Stimulated activated CD8-positive, alpha-beta memory T cell treated with anti-CD3 and anti-CD28 coated beads, Interleukin-15, amount 100 ng/mL, for 1 hour (primary cell): Measurements from ENCODE around the gene STK32C.
"Not testable (repeated sequence)": the region's sequence is repeated elsewhere in the genome, so short reads cannot be mapped to it uniquely, and the experiment has no call there.

Source experiments
- DNase-seq: peaks from one replicate; pipeline ENCODE4 v3.0.0-alpha.2; 2020; ENCODE audit warnings: low read depth

STK32C gene

DNA sequence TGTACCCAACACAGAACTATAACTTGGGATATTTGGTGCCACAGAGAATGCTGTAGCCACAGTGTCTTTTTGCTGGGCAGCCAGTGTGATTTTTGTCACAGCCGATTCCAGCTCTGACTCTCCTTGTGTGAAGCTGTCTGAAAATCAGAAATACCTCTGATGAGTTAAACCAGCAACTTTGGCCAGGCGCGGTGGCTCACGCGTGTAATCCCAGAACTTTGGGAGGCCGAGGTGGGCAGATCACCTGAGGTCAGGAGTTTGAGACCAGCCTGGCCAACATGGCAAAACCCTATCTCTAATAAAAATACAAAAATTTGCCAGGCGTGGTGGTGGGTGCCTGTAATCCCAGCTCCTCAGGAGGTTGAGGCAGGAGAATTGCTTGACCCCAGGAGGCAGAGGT lies 30.1 kb upstream of the STK32C start:
- DNase-seq: not testable (repeated sequence)

DNA sequence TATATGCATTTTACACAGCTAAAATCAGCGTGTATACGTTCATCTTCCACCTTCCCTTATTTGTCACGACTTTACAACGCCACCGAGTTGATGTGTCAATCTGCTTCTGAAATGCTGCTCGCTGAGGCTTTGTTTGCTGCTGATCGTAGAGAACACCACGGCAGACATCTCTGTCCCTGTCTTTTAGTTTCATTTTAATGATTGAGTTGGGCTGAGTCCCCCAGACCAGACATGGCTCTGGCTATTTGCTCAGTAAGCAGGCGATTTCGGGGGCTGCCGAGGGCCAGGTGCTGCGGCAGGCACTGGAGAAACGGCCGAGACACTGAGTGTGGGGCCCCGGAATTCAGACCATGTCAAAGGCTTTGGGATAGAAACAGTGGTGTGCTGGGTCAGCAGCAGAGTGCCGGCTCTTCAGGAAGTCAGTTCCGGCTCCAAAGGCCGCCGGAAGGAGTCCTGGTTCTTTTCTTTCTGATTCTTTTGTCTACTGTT lies 29.2 kb upstream of the STK32C start:
- DNase-seq: no peak

DNA sequence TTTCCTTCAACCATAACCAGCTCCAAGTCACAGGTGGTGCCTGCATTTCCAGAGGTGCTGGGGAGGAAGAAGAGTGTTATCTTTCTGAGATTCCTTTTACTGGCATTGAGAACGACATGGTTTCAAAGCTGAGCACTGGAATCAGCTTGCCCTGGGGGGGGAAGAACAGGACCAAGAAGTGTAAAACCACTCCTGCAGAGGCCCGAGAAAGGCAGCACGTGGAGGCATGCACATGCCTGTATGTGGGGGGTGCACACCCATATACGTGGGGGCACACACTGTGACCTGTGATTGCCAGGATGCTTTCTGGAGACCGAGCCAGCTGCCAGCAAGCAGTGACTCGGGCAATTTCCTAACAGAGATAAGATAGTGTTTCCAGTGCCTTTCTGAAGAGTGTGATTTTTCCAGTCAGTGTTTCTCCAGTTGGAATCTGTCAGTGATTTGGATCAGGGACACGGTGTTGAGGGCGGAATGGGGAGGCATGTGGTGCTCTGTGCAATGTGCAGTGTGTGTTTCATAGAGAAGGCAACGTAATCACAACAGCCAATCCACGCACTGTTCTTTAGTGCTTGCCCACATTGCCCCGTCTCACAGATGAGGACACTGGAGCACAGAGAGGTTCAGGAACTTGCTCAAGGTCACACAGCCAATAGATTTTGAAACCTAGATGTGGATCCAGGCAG lies 28.5 kb upstream of the STK32C start:
- DNase-seq: no peak

DNA sequence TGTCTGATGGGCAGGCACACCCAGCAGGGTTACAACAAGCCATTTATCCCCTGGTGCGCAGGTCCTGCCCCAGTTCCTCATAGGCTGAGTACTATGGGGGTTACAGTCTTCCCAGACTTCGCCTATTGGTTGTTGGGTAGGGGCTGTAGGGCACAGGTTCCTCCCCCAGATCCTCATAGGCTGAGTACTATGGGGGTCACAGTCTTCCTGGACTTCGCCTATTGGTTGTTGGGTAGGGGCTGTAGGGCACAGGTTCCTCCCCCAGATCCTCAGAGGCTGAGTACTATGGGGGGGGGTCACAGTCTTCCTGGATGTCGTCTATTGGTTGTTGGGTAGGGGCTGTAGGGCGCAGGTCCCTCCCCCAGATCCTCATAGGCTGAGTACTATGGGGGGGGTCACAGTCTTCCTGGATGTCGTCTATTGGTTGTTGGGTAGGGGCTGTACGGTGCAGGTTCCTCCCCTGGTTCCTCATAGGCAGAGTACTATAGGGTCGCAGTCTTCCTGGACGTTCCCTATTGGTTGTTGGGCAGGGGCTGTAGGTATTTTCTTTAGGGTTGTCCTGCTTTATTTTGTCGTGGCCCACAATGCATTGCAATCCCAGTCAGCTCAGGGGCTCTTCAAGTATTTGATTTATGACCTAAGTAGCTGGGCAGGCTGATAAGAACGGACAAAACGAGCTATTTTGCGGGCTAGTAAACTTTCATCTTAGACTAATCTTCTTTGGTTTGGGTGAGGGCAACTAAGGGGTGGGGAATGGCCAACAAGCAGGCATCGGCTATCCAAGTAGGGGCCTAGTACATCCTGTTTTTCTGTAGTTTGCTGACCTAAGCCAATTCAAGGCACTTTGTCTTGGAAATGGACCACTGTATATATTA lies 27.7 kb upstream of the STK32C start:
- no peak for DNase-seq

DNA sequence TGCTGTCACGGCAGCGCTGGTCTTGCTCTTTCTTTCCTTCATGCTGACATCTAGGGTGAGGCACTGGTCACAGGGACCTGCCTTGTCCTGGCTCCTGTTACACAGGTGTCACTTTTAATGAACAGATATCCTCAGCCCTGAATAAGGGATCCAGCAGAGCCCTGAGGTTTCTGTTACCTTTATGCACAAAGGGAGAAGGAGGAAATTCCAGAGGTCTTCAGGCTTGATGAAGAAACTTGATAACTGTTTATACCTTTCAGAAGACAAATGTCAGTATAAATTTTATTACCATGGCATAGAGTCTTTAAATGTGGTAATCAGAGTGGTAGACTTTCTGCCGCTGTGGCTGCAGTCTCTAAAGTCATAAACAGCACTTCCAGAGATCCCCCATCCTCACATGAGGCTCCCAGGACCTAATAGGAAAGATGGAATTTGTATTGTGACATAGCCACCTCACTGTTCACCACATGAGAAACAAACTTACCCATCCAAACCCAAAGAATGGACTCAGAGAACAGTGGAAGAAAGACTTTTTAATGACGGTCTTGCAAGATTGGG lies 27.0 kb upstream of the STK32C start:
- no peak for DNase-seq

DNA sequence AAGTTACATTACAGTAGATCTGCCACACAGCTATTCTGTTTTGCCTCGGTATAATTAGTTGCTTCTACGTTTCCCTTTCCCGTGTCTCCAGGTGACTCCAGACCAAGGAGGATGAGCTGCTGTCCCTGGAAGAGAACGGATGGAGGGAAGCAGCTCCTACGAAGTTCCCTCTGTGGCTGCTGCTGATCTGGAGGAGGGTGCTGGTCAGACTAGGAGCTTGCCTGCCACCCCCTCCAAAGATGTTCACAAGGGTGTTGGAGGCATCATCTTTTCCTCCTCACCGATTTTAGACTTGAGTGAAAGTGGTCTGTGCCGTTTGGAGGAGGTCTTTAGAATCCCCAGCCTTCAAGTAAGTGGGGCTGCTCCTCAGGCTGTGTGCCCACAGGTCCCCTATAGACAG lies 25.6 kb upstream of the STK32C start:
- DNase-seq: no peak

DNA sequence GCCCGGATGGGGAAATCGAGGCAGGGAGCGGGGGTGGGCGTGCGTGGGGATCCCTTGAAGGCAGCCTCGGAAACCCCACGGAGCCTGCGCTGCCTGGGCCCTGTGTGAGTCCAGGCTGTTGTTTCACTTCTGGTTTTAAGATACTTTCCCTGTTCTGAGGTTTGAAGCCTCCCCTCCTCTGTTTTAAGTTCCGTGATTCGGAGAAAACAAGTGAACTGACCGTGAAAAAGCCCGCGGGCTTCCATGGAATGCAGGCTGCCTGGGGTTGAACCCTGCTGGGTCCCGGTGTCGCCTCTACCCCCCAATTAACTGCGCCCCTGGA lies 24.6 kb upstream of the STK32C start:
- DNase-seq: no peak

DNA sequence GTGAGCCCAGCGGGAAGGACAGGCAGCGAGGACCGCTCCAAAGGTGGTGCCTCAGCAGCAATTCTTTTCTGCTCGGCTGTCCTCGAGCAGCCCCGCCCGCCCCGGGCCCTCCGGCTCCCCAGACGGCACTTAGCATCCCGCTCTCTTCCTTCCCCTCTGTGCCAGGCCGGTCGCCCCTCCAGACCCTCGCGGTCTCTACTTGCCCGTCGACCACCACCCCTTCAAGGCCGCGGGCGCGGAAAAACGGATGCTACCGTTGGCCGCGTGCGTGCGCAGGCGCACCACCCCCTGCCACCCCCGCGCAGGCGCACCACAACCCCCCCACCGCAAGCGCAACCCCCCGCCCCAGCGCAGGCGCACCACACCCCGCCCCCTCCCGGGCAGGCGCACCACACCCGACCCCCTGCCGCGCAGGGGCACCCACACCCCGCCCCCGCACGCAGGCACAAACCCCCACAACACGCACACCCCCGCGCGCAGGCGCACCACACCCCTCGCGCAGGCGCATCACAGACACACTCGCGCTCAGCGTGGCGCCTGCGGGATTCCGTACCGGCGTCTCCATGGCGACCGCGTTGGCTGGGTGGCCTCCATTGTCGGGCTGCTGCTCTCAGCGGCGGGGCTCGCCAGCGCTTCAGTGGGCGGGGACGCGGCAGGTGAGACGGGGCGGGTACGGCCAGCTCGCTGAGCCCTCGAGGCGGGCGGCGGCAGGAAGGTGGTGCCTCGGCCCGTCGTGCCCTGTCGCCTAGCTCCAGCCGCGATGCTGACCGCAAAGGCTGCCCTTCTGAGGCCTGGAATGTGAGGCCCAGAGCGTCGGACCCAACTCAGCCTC lies 24.1 kb upstream of the STK32C start, which contains the start of gene LRRC27:
Gene LRRC27 (plus strand): TSS at position 593 of the 832 bp plus-strand sequence. CDS start 1,332 bp downstream, outside the sequence.
- DNase-seq: peak; percentile 99

DNA sequence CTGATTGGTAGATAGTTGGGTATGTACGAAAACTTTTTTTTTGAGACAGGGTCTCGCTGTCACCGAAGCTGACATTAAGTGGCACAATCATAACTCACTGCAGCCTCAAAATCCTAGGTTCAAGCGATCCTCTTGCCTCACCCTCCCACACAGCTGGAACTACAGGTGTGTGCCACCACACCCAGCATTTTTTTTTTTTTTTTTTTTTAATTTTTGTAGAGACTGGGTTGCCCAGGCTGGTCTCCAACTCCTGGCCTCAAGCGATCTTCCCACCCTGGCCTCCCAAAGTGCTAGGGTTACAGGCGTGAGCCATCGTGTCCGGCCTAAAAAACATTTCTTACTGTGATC lies 22.7 kb upstream of the STK32C start:
- DNase-seq: no peak

DNA sequence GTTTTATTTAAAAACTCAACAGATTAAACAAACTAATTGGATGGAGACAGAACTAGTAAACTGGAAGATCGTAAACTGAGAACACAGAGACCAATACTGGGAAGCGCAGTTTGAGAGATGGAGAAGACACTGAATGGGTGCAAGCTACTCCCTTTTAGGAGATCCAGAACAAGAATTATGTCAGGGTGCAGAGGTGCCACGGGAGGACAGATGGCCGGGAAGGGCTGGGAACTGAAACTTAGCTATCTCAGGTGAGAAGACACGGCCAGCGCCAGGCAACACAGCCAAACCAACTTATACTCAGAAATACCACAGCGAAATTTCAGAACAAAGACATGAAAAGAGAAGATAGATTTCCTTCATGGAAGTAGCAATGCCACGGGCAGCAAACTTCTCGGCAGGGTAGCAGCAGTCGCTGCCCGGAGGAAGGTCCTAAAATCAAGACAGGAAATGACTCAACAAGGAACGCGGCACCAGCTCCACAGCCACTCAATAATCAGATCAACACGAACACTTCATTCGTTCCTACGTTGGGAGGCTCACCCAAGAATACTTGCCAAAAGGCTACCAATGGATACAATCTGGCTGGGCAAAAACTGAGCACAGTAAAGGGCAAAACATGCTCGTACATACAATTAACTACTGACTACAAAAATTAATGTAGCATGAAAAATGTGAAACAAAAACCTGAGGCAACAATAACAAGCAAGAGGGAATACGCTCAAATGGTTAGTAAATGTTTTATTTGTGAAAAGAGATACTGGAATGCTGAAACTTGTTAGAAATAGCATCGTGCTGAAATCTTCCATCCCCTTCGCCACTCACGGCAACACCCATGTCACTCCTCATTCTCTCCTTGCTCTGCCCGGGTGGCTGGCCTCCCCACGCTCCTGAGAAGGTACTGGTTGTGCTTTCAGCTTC lies 22.1 kb upstream of the STK32C start:
- DNase-seq: no peak

DNA sequence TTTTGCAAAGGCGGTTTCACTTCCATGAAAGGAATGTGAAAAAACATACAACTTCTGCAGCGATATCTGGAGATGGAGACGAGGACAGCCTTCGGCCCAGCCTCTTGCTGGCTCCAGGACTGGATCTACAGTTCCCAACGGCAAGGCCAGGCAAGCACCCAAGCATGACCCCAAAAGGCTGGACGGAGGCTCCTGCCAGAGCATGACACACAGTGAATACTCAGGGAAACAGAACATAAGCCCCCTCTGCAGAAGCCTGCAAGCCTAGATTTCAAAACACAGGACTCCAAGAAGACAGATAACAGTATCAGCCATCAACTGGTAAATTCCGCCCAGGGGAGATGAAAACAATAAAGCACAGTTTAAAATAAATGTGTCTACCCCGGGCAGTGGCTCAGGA lies 21.0 kb upstream of the STK32C start:
- no peak for DNase-seq

DNA sequence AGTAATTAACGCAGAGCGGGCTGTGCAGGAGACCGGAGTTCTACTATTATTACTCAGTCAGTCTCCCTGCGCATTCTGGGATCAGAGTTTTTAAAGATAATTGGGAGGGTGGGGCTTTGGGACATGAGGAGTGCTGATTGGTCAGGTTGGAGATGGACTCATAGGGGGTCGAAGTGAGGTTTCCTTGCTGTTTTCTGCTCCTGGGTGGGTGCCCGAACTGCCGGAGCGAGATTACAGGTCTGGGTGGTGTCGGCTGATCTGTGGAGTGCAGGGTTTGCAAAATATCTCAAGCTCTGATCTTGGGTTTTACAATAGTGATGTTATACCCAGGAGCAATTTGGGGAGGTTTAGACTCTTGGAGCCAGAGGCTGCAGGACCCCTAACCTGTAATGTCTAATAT lies 20.4 kb upstream of the STK32C start:
- no peak for DNase-seq

DNA sequence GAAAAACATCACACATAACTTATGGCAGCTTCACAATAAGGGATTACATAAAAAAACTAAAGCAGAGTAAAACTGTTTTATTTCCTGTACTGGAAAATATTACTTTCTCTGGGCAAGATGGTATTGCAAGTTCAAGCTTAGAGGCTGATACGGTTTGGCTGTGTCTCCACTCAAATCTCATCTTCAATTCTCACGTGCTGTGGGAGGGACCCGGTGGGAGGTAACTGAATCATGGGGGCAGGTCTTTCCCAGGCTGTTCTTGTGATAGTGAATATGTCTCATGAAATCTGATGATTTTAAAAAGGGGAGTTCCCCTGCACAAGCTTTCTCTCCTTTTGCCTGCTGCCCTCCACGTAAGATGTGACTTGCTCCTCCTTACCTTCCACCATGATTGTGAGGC lies 19.2 kb upstream of the STK32C start:
- no peak for DNase-seq

DNA sequence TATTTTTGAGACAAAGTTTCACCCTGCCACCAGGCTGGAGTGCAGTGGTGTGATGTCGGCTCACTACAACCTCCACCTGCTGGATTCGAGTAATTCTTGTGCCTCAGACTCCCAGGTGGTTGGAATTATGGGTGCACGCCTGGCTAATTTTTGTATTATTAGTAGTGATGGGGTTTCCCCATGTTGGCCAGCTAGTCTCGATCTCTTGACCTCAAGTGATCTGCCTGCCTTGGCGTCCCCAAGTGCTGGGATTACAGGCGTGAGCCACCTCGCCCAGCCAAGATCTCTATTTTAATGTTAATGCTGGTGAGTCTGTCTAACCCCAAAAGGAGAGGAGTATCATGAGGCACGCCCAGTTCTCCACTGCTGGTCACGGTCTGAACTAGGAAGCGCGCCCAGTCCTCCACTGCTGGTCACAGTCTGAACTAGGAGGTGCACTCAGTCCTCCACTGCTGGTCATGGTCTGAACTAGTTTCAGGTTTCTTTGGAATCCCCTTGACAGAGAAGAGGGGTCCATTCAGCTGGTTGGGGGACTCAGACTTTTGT lies 18.7 kb upstream of the STK32C start:
- no peak for DNase-seq

DNA sequence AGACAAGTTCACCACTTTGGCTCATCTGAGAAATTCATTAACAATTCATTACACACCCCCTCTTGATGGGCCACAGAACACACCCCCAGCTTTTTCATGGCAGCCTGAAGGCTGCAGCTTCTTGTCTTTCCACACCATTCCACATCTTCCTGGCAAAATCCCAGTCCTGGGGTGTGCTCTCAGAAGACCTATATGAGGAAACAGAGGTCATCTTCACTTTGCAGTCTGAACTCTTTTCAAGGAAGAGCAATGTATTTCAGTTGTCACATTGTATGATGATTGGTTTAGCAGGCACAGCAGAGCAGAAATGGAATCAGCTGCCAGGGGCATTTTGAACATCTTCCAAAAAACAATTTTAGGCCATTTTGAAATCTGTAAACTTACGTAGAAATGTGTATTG lies 16.4 kb upstream of the STK32C start:
- DNase-seq: no peak

DNA sequence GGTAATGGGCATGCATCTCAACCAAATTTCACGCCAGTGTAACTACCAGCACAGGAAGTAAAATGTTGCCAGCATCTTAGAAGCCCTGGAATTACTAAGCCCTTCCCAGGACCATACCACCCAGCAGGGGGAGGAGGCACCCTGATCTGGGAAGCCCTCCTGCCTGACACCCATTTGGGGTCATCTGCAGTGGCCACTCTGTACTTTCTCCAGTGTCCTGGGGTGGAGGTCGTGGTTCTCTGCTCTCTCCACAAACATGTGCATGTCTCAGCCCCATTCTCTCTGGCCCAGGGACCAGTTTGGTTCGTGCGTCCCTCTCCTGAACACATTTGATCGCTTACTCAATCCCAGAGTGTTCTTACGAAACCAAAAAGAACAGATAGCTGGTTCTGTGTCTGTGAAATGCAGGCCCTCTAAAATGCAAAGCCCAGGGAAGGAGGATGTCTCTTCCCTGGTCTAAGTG lies 14.9 kb upstream of the STK32C start:
- no peak for DNase-seq

DNA sequence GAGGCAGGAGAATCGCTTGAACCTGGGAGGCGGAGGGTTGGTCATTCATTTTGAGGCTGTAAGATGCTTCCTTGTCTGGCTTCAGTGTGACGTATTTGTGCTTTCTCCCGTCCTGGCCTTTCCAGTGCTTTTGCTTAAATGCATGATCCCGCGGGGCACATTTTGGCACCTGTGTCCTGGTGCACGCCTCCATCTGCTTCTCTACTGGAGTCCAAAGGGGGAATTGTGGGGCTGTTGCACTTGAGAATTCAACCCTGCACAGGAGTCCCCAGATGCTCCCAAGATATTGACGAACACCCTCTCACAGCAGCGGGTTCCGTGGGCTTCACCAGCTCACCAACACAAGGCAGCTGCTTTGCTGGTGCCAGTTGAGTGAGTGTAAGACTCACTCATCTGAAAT lies 14.0 kb upstream of the STK32C start:
- no peak for DNase-seq

DNA sequence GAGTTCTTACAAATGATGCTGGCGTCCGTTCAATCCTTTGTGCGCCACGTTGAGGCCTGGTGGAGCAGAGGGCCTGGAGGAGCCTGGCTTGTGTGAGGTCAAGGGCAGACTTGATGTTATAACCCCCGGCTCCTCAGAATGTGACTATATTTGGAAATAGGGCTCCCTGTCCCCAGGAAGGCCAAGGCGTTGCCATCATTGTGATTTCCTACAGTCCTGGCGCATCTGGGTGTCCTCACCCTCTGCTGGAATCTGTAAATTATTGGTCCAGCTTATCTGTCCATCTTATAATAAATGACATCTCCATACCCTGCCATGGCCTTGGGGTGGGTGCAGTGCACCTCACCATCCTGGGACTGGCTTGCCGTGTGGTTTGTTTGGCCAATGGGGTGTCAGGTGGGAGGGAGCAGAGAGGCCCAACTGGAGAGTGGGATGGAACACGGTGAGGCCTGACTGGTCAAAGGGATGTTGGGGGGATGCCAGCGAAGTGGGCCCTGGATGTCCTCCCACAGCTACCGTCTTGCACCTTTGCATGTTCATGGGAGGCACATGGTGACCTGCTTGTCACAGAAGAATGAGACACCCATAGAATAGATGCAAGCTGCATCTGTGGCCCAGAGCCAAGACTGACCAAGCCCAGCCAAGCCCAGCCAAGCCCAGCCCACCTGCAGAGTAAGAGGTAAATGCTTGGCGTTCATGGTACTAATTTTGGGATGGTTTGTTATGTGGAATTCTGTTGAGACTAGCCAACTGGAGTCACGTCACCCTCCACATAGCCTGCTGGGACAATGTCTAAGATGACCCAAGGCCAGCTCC lies 13.1 kb upstream of the STK32C start:
- DNase-seq: no peak

DNA sequence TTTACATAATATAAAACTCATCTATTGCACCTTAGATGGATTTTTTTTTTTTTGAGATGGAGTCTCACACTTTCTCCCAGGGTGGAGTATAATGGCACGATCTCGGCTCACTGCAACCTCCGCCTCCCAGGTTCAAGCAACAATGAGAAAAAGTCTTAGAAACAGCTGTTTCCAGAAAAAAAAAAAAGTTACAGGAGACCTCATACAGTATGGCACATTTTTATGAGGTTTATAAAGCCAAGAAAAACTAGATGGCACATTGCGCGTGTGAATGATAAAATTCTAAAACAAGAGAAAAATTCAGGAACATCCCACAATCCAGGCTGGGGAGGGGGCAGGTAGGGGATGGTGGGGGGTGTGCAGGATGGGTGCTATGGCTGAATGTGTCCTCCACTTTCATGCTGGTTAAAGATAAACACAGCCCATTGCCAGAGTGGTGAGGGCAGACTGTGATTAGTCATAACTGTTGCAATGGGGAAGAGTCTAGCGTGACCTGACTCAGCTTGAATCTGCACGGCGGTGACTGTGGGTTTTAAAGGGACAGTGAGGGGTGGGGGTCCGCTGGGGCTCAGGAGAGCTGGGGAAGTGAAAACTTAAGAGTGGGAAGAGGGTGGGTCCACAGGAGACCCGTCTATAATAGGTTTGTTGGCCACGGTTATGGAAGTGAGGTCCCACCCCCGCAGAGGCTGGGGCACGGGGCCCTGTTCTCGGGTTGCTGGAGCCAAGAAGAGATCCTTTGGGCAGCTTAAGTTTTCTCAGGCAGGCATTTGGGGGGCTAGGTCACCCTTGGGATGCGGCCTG lies 12.3 kb upstream of the STK32C start:
- DNase-seq: no peak
